Neural cell (in vitro differentiated cells): Measurements from ENCODE around the gene CCL1. TPM values are rescaled to one million over a fixed set of nuclear protein-coding genes. Genes with fewer than 3 reads are reported as not detected.

Experiments
- H2AFZ ChIP-seq: fragments of 200-600, 300-800 bp; sonication (generic), shearing (Covaris generic); 2 replicates; pipeline ENCODE4 v1.6.0; 2014; ENCODE audit warnings: low read depth, mild to moderate bottlenecking, antibody characterized with exemption, low read length, moderate library complexity
- H3F3A ChIP-seq: fragments of 200-600 bp; shearing (Covaris generic); 2 replicates; pipeline ENCODE4 v1.6.1; 2016; ENCODE audit warnings: mild to moderate bottlenecking, moderate library complexity, mixed read lengths, antibody characterized with exemption, low read length; ENCODE audit not compliant: insufficient read depth, poor library complexity, severe bottlenecking
- H3K27ac ChIP-seq: fragments of 200-600, 300-800 bp; sonication (generic), shearing (Covaris generic); 2 replicates; pipeline ENCODE4 v1.5.1; 2014; ENCODE audit warnings: mild to moderate bottlenecking, low read length, moderate library complexity
- H3K27me3 ChIP-seq: fragments of 300-800, 200-600 bp; sonication (generic), shearing (Covaris generic); 2 replicates; pipeline ENCODE4 v1.6.0; 2014; ENCODE audit warnings: mild to moderate bottlenecking, low read depth, low read length, moderate library complexity; ENCODE audit not compliant: insufficient read depth
- H3K36me3 ChIP-seq: fragments of 300-800, 200-600 bp; sonication (generic), shearing (Covaris generic); 2 replicates; pipeline ENCODE4 v1.5.1; 2014; ENCODE audit warnings: mild to moderate bottlenecking, antibody characterized with exemption, low read length, moderate library complexity; ENCODE audit not compliant: insufficient read depth
- H3K4me2 ChIP-seq: fragments of 300-800, 200-600 bp; sonication (generic), shearing (Covaris generic); 2 replicates; pipeline ENCODE4 v1.6.0; 2014; ENCODE audit warnings: mild to moderate bottlenecking, low read length
- H3K4me3 ChIP-seq: fragments of 300-800, 200-600 bp; sonication (generic), shearing (Covaris generic); 2 replicates; pipeline ENCODE4 v1.5.1; 2014; ENCODE audit warnings: mild to moderate bottlenecking, low read length, moderate library complexity
- H3K79me2 ChIP-seq: fragments of 200-600 bp; shearing (Covaris generic); replicated peaks from 2 replicates; pipeline ENCODE4 v1.6.0; 2014; ENCODE audit warnings: mild to moderate bottlenecking, low read length, moderate library complexity; ENCODE audit not compliant: insufficient read depth
- H3K9ac ChIP-seq: fragments of 300-800, 200-600 bp; sonication (generic), shearing (Covaris generic); 2 replicates; pipeline ENCODE4 v1.6.1; 2016; ENCODE audit warnings: mild to moderate bottlenecking, low read length, mixed read lengths
- H3K9me2 ChIP-seq: fragments of 200-600 bp; shearing (Covaris generic); 2 replicates; pipeline ENCODE4 v1.6.1; 2016; ENCODE audit warnings: mild to moderate bottlenecking, low read length, mixed read lengths; ENCODE audit not compliant: insufficient read depth
- H3K9me3 ChIP-seq: fragments of 200-600, 300-800 bp; sonication (generic), shearing (Covaris generic); 2 replicates; pipeline ENCODE4 v1.6.1; 2016; ENCODE audit warnings: mild to moderate bottlenecking, mixed run types, low read length, moderate library complexity, mixed read lengths
- H4K20me1 ChIP-seq: fragments of 200-600 bp; shearing (Covaris generic); 2 replicates; pipeline ENCODE4 v1.6.1; 2016; ENCODE audit warnings: mild to moderate bottlenecking, mixed run types; ENCODE audit not compliant: insufficient read depth
- EP300 ChIP-seq: fragments of 450-650 bp; conservative IDR thresholded peaks from 2 replicates; pipeline ENCODE4 v1.6.1; 2014; ENCODE audit warnings: antibody characterized with exemption, mild to moderate bottlenecking, moderate library complexity; ENCODE audit not compliant: poor library complexity, severe bottlenecking
- EZH2 ChIP-seq: fragments of 200-600, 300-800 bp; shearing (Covaris generic), sonication (generic); IDR thresholded peaks from 2 replicates; pipeline ENCODE4 v1.6.1; 2014; ENCODE audit warnings: antibody characterized with exemption, low read length, borderline replicate concordance, mild to moderate bottlenecking; ENCODE audit not compliant: insufficient read depth, poor library complexity, severe bottlenecking
- MXI1 ChIP-seq: fragments of 450-650 bp; conservative IDR thresholded peaks from 2 replicates; pipeline ENCODE4 v1.6.1; 2014; ENCODE audit warnings: antibody characterized with exemption, mild to moderate bottlenecking; ENCODE audit not compliant: poor library complexity, severe bottlenecking
- POLR2AphosphoS5 ChIP-seq: IDR thresholded peaks from 2 replicates; pipeline ENCODE4 v1.6.1; 2012
- RAD21 ChIP-seq: fragments of 450-650 bp; conservative IDR thresholded peaks from 2 replicates; pipeline ENCODE4 v1.6.1; 2014; ENCODE audit warnings: antibody characterized with exemption, mild to moderate bottlenecking, moderate library complexity
- SMC3 ChIP-seq: fragments of 450-650 bp; conservative IDR thresholded peaks from 2 replicates; pipeline ENCODE4 v1.6.1; 2014; ENCODE audit warnings: antibody characterized with exemption, mild to moderate bottlenecking, moderate library complexity; ENCODE audit not compliant: poor library complexity
- TAF1 ChIP-seq: IDR thresholded peaks from 2 replicates; pipeline ENCODE4 v1.6.1; 2012; ENCODE audit warnings: low read depth
- polyA plus RNA-seq: library from polyadenylated mRNA; depleted of rRNA; stranded (reverse); fragments of >200 nt; gene quantifications from 2 replicates; pipeline ENCODE4 v1.2.3, GENCODE V29; 2014
- TF ChIP-seq, protein P1 (sequence below): fragments of 450-650 bp; IDR thresholded peaks from 2 replicates; pipeline ENCODE4 v1.5.1; 2014; ENCODE audit warnings: antibody characterized with exemption, mild to moderate bottlenecking, moderate library complexity; ENCODE audit not compliant: poor library complexity, severe bottlenecking
- TF ChIP-seq, protein P2 (sequence below): IDR thresholded peaks from 2 replicates; pipeline ENCODE4 v1.6.1; 2012; ENCODE audit warnings: borderline replicate concordance

Gene CCL1
- polyA plus RNA-seq, 1 donor from 2014 or later: not detected

DNA sequence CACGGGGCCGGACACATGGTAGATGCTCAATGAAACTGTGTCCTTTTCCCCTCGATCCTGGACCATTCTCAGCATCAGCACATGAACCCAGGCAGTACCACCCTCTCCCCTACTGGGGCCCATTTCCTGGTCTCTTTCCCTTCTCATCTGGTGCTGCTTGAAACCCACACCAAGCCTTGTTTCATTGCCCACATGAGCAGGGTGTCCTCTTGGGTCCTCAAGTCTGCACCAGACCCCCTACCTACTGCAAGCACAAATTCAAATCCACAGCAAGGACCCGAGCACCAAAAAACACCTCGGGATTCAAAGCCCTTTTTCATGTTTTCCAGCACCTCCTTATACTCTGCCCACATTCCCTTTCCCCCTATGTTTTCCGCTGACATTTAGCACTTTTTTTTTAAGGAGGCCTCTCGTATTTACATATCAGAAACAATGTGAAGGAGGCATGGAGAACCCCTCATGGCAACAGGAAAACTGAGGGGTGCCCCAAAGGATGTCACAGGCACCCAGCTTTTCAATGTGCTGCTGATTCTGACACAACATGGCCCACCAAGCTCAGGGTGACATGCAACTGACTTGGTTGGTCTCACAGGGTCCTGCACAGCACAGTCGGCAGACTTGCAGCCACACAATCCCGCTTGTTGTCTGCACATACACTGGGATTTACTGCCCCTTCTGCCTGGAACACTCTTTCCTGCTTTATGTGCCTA lies 4.6 kb upstream of the CCL1 start:
- TF ChIP-seq SMC3 (no peak), RAD21 (no peak), TAF1 (no peak), EP300 (no peak), EZH2 (no peak), MXI1 (no peak), POLR2AphosphoS5 (no peak)
- TF ChIP-seq, protein P1, sequence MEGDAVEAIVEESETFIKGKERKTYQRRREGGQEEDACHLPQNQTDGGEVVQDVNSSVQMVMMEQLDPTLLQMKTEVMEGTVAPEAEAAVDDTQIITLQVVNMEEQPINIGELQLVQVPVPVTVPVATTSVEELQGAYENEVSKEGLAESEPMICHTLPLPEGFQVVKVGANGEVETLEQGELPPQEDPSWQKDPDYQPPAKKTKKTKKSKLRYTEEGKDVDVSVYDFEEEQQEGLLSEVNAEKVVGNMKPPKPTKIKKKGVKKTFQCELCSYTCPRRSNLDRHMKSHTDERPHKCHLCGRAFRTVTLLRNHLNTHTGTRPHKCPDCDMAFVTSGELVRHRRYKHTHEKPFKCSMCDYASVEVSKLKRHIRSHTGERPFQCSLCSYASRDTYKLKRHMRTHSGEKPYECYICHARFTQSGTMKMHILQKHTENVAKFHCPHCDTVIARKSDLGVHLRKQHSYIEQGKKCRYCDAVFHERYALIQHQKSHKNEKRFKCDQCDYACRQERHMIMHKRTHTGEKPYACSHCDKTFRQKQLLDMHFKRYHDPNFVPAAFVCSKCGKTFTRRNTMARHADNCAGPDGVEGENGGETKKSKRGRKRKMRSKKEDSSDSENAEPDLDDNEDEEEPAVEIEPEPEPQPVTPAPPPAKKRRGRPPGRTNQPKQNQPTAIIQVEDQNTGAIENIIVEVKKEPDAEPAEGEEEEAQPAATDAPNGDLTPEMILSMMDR: no peak
- TF ChIP-seq, protein P2, sequence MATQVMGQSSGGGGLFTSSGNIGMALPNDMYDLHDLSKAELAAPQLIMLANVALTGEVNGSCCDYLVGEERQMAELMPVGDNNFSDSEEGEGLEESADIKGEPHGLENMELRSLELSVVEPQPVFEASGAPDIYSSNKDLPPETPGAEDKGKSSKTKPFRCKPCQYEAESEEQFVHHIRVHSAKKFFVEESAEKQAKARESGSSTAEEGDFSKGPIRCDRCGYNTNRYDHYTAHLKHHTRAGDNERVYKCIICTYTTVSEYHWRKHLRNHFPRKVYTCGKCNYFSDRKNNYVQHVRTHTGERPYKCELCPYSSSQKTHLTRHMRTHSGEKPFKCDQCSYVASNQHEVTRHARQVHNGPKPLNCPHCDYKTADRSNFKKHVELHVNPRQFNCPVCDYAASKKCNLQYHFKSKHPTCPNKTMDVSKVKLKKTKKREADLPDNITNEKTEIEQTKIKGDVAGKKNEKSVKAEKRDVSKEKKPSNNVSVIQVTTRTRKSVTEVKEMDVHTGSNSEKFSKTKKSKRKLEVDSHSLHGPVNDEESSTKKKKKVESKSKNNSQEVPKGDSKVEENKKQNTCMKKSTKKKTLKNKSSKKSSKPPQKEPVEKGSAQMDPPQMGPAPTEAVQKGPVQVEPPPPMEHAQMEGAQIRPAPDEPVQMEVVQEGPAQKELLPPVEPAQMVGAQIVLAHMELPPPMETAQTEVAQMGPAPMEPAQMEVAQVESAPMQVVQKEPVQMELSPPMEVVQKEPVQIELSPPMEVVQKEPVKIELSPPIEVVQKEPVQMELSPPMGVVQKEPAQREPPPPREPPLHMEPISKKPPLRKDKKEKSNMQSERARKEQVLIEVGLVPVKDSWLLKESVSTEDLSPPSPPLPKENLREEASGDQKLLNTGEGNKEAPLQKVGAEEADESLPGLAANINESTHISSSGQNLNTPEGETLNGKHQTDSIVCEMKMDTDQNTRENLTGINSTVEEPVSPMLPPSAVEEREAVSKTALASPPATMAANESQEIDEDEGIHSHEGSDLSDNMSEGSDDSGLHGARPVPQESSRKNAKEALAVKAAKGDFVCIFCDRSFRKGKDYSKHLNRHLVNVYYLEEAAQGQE: no peak
- H3F3A ChIP-seq: no peaks in the 10 kb centered on the region
- no peaks in the 10 kb centered on the region for H3K79me2 ChIP-seq
- no peaks in the 10 kb centered on the region for H3K9me3 ChIP-seq
- no peak overlapping the region for H3K4me3 ChIP-seq
- H3K9me2 ChIP-seq: no peaks in the 10 kb centered on the region
- no peak overlapping the region for H2AFZ ChIP-seq
- H4K20me1 ChIP-seq: no peaks in the 10 kb centered on the region
- no peak overlapping the region for H3K27ac ChIP-seq
- no peaks in the 10 kb centered on the region for H3K27me3 ChIP-seq
- no peaks in the 10 kb centered on the region for H3K36me3 ChIP-seq
- H3K9ac ChIP-seq: no peak overlapping the region
- H3K4me2 ChIP-seq: no peak overlapping the region

DNA sequence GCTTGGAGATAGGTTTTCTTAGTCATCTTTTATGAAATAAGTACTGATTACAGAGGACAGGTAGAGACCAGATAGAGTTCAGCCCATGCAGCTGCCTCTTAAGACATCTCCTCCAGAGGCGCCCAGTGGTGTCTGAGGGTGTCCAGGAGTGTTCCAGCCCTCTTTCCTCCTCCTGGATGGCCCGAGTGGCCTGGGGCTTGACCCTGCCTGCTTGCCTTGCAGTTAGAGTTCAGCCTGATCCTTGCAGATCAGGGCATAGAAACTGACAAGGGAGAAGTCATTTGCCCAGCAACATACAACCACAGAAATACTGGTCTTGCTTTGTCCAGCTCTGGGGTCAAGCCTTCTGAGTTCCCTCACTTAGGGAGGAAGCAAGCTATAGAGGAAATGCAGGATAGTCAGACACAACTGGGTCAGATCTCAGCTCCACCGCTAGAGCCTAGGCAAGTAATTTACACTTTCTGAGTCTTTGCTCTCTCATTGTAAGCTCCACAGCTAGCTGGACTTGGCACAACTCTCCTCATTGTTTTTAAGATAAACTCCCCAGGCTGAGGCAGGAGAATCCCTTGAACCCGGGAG lies 3.6 kb upstream of the CCL1 start:
- Histone ChIP-seq H3K4me2 (no peak overlapping the region), H3F3A (no peaks in the 10 kb centered on the region), H4K20me1 (no peaks in the 10 kb centered on the region), H3K9me3 (no peaks in the 10 kb centered on the region), H2AFZ (no peak overlapping the region), H3K27ac (no peak overlapping the region), H3K36me3 (no peaks in the 10 kb centered on the region), H3K9ac (no peak overlapping the region), H3K9me2 (no peaks in the 10 kb centered on the region), H3K27me3 (no peaks in the 10 kb centered on the region), H3K4me3 (no peak overlapping the region), H3K79me2 (no peaks in the 10 kb centered on the region)
- TF ChIP-seq EP300 (no peak), SMC3 (no peak), MXI1 (no peak)
- TF ChIP-seq, protein P2: no peak
